Measurements from ENCODE around the gene PCDH1. TPM values are rescaled to one million over a fixed set of nuclear protein-coding genes. Genes with fewer than 3 reads are reported as not detected.
"Not testable (repeated sequence)": the region's sequence is repeated elsewhere in the genome, so short reads cannot be mapped to it uniquely, and the experiment has no call there.

Gene PCDH1
- 0.08 and 0.20 TPM in 2 replicates for total RNA-seq (2014; rRNA removed; shearing (Covaris generic))

DNA sequence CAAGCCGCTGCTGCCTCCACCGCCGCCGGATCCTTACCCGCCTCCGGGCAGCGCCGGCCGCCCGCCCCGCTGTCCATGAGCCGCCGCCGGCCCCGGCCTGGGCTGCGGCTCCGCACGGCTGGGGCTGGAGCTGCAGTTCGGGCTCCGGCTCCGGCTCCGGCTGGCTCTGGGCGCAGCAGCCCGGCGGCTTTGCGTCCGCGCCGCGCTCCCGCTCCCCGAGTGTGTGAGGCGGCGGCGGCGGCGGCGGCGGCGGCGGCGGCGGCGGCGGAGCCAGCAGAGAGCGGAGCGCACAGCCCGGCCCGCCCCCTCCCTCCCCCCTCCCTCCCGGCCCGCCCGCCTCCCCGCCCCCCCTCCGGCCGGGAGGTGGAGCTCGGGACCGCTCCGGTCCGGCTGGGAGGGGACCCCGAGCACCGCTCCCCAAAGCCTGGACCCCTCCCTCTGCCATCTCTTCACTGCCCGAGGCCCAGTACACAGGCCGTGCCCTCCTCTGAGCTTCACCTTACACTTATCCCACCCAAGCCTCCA lies at the start of gene PCDH1:
Gene PCDH1, minus strand, starts transcription at position 225 of the 525 bp plus-strand sequence. Its CDS starts 148 bp downstream, at position 77.
- no peaks in the 10 kb centered on the region for H3K9me3 ChIP-seq (replicated peaks)
- no peaks in the 10 kb centered on the region for H3K36me3 ChIP-seq
- H3K27ac ChIP-seq, result no peak within 1 kb of the TSS
- H3K4me1 ChIP-seq, result peaks cover 4% of the 10 kb centered on the region; the same call in 1 of the 2 replicates
- DNase-seq, result peak in 1 of 2 experiments; percentile 32
- H3K27me3 ChIP-seq, result peaks cover 63% of the 10 kb centered on the region
- peak within 1 kb of the TSS; percentile 45 for H3K4me3 ChIP-seq

DNA sequence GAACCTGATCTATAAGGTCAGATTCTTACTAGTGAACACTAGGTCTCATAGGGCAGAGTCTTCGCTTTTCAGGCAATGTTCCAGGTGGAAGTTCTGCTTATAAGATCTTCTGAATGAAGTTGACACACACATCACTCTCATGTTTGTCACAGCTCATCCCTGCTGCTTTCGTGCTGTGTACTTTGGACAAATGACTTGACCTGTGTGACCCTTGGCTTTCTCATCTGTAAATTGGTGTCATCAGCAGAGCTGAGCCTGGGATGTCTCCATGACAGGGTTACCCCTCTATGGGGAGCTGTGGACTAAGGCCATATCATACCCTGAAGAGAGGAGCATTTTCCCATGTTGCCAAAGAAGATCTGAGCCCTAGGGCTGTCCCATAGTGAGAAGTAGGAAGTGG lies 48.2 kb upstream of the PCDH1 start:
- no peaks in the 10 kb centered on the region for H3K9me3 ChIP-seq (replicated peaks)
- no peak overlapping the region for H3K27ac ChIP-seq
- H3K4me3 ChIP-seq, result no peak overlapping the region
- no peak for DNase-seq
- H3K36me3 ChIP-seq, result peaks cover 41% of the 10 kb centered on the region
- H3K27me3 ChIP-seq, result no peaks in the 10 kb centered on the region
- no peaks in the 10 kb centered on the region; the same call in 1 of the 2 replicates for H3K4me1 ChIP-seq

DNA sequence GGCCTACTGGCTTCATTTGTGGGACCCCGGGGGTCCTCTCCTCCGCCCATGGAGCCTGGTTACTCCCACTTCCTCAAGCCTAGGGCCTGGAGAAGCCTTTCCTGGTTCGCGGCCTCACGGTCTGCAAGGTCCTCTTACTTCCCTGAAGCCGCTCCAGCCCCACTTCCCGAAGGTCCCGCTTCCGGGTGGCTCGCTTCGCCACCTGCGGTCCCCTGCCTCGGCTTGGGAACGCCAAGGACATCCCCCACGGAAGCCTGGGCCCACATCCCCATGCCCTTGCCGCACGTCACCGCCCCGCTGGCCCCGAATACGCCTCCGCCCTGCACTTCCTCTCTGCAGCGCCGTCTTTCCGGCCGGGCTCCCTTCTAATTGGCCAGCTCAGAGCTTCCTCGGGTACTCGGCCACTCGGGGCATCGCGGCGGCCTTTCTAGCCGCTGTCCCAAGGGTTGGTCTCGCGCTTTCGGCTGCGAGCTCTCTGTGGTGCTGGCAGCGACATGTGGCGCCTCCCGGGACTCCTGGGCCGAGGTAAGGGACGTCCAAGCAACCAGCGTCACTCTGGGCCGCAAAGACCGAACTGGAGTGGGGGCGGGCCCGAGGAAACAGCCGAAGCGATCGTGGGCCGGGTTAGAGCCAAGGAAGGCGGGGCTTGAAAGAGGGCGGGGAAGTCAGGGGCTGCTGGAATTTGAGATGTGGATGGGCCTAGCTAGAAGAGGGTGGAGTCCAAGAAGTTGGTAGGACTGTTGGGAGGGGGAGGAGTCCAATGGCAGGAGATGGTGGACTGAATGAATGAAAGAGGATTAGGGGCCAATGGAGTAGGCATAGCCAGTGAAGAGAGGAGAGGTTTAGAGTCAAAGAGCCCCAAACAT lies 45.5 kb upstream of the PCDH1 start, which contains the start of gene DELE1:
Gene DELE1, plus strand, starts transcription at position 424 of the 866 bp plus-strand sequence. Its CDS starts 71 bp downstream, at position 495.
- Histone ChIP-seq H3K27ac (peak within 1 kb of the TSS; percentile 92), H3K4me3 (peak within 1 kb of the TSS; percentile 85), H3K27me3 (no peaks in the 10 kb centered on the region), H3K4me1 (no peaks in the 10 kb centered on the region; the same call in 1 of the 2 replicates), H3K9me3 (replicated peaks) (no peaks in the 10 kb centered on the region), H3K36me3 (peaks cover 23% of the 10 kb centered on the region)
- DNase-seq, result peak; percentile 95 to 96

GRCh38 chr5:141922827-141923447 lies 44.7 kb upstream of the PCDH1 start:
- Histone ChIP-seq H3K27ac (peak overlapping the region; percentile 92), H3K4me3 (peak overlapping the region; percentile 85), H3K36me3 (peaks cover 20% of the 10 kb centered on the region)
- not testable (repeated sequence) for H3K9me3 ChIP-seq (replicated peaks); H3K4me1 ChIP-seq; DNase-seq; H3K27me3 ChIP-seq

DNA sequence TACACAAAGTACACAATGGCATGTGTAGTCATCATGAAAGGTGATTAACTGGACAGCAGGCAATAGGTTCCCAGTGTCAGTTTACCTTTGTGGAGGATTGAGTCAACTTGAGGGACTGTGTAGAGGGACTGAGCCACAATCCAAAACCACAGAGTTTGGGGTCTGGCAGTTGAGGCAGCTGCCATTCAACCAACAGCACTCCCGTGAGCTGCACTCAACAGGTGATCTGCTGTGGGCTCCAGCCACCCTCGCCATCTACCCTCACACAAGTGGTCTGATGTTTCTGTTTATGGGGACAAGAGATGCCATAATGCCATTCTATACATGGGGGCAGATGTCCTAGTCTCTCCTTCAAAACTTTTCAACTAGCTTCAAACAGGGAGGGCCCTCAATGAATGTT lies 42.6 kb upstream of the PCDH1 start:
- H3K4me3 ChIP-seq, result no peak overlapping the region
- H3K9me3 ChIP-seq (replicated peaks), result no peaks in the 10 kb centered on the region
- DNase-seq, result no peak
- peaks cover 12% of the 10 kb centered on the region for H3K27me3 ChIP-seq
- no peaks in the 10 kb centered on the region; the same call in 1 of the 2 replicates for H3K4me1 ChIP-seq
- H3K36me3 ChIP-seq, result 0 out of 2 replicates have a peak, but pooled peaks cover 3% of the 10 kb centered on the region
- no peak overlapping the region for H3K27ac ChIP-seq

GRCh38 chr5:141919218-141920119 lies 41.3 kb upstream of the PCDH1 start:
- H3K4me1 ChIP-seq, result no peaks in the 10 kb centered on the region; the same call in 1 of the 2 replicates
- H3K9me3 ChIP-seq (replicated peaks), result no peaks in the 10 kb centered on the region
- no peaks in the 10 kb centered on the region for H3K36me3 ChIP-seq
- peaks cover 19% of the 10 kb centered on the region for H3K27me3 ChIP-seq
- DNase-seq, result no peak
- H3K4me3 ChIP-seq, result no peak overlapping the region
- H3K27ac ChIP-seq, result no peak overlapping the region

GRCh38 chr5:141917760-141918159 lies 39.5 kb upstream of the PCDH1 start:
- DNase-seq, result no peak
- H3K4me1 ChIP-seq, result no peaks in the 10 kb centered on the region; the same call in 1 of the 2 replicates
- H3K36me3 ChIP-seq, result no peaks in the 10 kb centered on the region
- peaks cover 22% of the 10 kb centered on the region for H3K27me3 ChIP-seq
- no peak overlapping the region for H3K27ac ChIP-seq
- H3K9me3 ChIP-seq (replicated peaks), result no peaks in the 10 kb centered on the region
- no peak overlapping the region for H3K4me3 ChIP-seq

DNA sequence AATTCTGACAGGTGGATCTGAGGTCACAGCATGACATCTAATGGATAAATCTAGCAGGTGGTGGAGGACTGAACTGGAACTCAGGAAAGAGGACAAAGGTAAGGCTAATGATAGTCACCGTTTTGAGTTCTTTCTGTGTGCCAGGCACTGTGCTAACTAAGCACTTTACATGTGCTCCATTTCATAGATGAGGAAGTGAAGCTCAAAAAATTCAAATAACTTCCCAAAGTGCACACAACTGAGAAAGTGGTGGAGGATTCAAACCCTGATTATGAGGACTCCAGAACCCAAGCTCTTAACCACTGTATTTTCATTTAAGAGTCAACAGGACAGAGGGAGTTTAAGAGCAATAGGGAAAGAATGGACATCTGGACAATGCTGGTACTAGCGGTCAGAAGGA lies 38.3 kb upstream of the PCDH1 start:
- H3K4me3 ChIP-seq, result no peak overlapping the region
- H3K9me3 ChIP-seq (replicated peaks), result no peaks in the 10 kb centered on the region
- H3K27me3 ChIP-seq, result peaks cover 22% of the 10 kb centered on the region
- no peaks in the 10 kb centered on the region; the same call in 1 of the 2 replicates for H3K4me1 ChIP-seq
- H3K36me3 ChIP-seq, result no peaks in the 10 kb centered on the region
- DNase-seq, result no peak
- no peak overlapping the region for H3K27ac ChIP-seq

DNA sequence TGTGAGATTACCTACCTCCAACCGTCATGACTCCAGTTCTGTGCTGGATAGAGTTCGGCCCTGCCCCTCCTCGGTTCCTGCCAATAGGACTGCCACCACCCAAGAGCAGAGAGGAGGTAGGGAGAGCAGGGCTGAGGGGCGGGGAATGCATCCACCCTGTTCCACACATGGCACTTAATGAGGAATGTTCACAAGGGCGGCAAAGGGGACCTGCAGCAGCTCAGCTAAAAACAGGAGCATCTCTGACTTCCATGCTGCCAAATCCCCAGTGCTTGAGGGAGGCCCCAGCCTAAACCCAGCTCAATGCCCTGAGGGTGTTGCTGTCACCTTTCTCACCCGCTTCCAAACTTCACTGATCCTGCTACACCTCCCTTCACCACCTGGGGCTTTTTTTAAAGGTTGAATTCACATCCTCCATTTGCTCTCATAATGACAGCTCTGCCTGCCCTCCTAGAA lies 37.7 kb upstream of the PCDH1 start:
- DNase-seq, result peak; percentile 59 to 73
- Histone ChIP-seq H3K27me3 (peaks cover 22% of the 10 kb centered on the region), H3K4me3 (no peak overlapping the region), H3K4me1 (no peaks in the 10 kb centered on the region; the same call in 1 of the 2 replicates), H3K36me3 (no peaks in the 10 kb centered on the region), H3K27ac (no peak overlapping the region), H3K9me3 (replicated peaks) (no peaks in the 10 kb centered on the region)

GRCh38 chr5:141914797-141915196 lies 36.6 kb upstream of the PCDH1 start:
- no peak overlapping the region for H3K4me3 ChIP-seq

DNA sequence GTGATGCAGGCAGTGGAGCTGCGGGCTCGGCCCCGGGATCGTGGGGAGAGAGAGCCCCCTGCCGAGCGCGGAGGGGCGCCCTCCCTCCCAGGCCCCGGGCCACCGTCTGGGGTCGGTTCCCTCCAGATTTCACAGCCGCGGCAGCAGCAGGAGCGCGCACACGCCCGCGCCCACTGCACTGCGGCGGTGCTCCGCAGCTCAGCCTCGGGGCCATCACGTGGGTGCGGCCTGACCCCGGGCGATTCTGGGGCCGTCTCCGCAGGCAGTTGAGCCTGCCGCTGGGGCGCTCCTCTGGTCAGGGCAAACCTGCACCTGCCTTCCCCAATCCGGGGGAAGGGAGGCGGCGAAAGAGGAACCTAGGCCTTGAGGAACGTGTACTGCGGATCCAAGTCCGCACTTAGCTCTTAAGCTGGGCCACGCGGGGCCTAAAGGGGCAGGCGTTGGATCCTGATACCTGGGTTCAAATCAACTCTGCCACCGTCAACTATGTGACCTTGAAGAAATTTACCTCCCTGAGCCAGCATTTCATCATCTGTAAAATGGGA lies 36.1 kb upstream of the PCDH1 start:
- Histone ChIP-seq H3K9me3 (replicated peaks) (no peaks in the 10 kb centered on the region), H3K27ac (no peak overlapping the region), H3K27me3 (peaks cover 22% of the 10 kb centered on the region), H3K36me3 (no peaks in the 10 kb centered on the region), H3K4me1 (no peaks in the 10 kb centered on the region; the same call in 1 of the 2 replicates), H3K4me3 (peak overlapping the region; percentile 23)
- DNase-seq, result peak; percentile 34 to 51

More at GRCh38 chr5:141914797-141915196, 36.6 kb upstream of the PCDH1 start:
- no peaks in the 10 kb centered on the region for H3K36me3 ChIP-seq
- no peaks in the 10 kb centered on the region; the same call in 1 of the 2 replicates for H3K4me1 ChIP-seq
- DNase-seq, result no peak
- peaks cover 22% of the 10 kb centered on the region for H3K27me3 ChIP-seq
- H3K9me3 ChIP-seq (replicated peaks), result no peaks in the 10 kb centered on the region
- no peak overlapping the region for H3K27ac ChIP-seq

GRCh38 chr5:141913560-141914198 lies 35.5 kb upstream of the PCDH1 start:
- DNase-seq, result no peak
- H3K27ac ChIP-seq, result no peak overlapping the region
- no peaks in the 10 kb centered on the region; the same call in 1 of the 2 replicates for H3K4me1 ChIP-seq
- peak overlapping the region; percentile 23 for H3K4me3 ChIP-seq
- H3K36me3 ChIP-seq, result no peaks in the 10 kb centered on the region
- H3K9me3 ChIP-seq (replicated peaks), result no peaks in the 10 kb centered on the region
- peaks cover 22% of the 10 kb centered on the region for H3K27me3 ChIP-seq

GRCh38 chr5:141910271-141910673 lies 32.1 kb upstream of the PCDH1 start:
- Histone ChIP-seq H3K27me3 (peaks cover 10% of the 10 kb centered on the region; the same call in 1 of the 2 replicates), H3K4me1 (no peaks in the 10 kb centered on the region), H3K9me3 (replicated peaks) (no peaks in the 10 kb centered on the region; the same call in 1 of the 2 replicates), H3K4me3 (no peak overlapping the region), H3K27ac (no peak overlapping the region), H3K36me3 (no peaks in the 10 kb centered on the region)
- no peak for DNase-seq

Measured in SJCRH30 (cell line).